Mesenchymal stem cell (in vitro differentiated cells and primary cell): ENCODE data around the gene CCDC40.

Experiments
- DNase-seq: peaks from one replicate; pipeline ENCODE4 v3.0.0-alpha.2; 2013
- H2AFZ ChIP-seq: one replicate; pipeline ENCODE4 v1.6.1; 2013; ENCODE audit warnings: low read depth, mild to moderate bottlenecking, control low read depth, inconsistent platforms, low read length, moderate library complexity
- H2AK5ac ChIP-seq: 2 replicates; pipeline ENCODE4 v1.6.1; 2013; ENCODE audit warnings: low read length, moderate library complexity, mild to moderate bottlenecking, inconsistent platforms; ENCODE audit not compliant: severe bottlenecking
- H2BK120ac ChIP-seq: one replicate; pipeline ENCODE4 v1.6.1; 2013; ENCODE audit warnings: low read depth, mild to moderate bottlenecking, inconsistent platforms, low read length, moderate library complexity
- H2BK12ac ChIP-seq, 2 experiments: one replicate each; pipeline ENCODE4 v1.6.1; 2013; ENCODE audit warnings: inconsistent platforms in 2 of 2, low read length in 2 of 2, mild to moderate bottlenecking in 2 of 2, moderate library complexity in 2 of 2, control low read depth in 1 of 2
- H2BK15ac ChIP-seq: one replicate; pipeline ENCODE4 v1.6.1; 2013; ENCODE audit warnings: mild to moderate bottlenecking, low read depth, inconsistent platforms; ENCODE audit not compliant: poor library complexity, severe bottlenecking
- H2BK5ac ChIP-seq: 2 replicates; pipeline ENCODE4 v1.6.1; 2013; ENCODE audit warnings: low read depth, mild to moderate bottlenecking, low read length, control low read depth, inconsistent platforms; ENCODE audit not compliant: poor library complexity, severe bottlenecking
- H3K14ac ChIP-seq, 2 experiments: one replicate each; pipeline ENCODE4 v1.6.1; 2013; ENCODE audit warnings: inconsistent platforms in 2 of 2, low read length in 2 of 2, control low read depth in 1 of 2, mild to moderate bottlenecking in 1 of 2, moderate library complexity in 1 of 2
- H3K18ac ChIP-seq, 2 experiments: one replicate each; pipeline ENCODE4 v1.6.1; 2013; ENCODE audit warnings: inconsistent platforms in 2 of 2, low read length in 2 of 2, control low read depth in 1 of 2, low read depth in 1 of 2, mild to moderate bottlenecking in 1 of 2
- H3K23ac ChIP-seq, 2 experiments: one replicate each; pipeline ENCODE4 v1.6.1; 2013; ENCODE audit warnings: inconsistent platforms in 2 of 2, low read length in 2 of 2, mild to moderate bottlenecking in 2 of 2, moderate library complexity in 2 of 2, control low read depth in 1 of 2
- H3K27ac ChIP-seq: 2 replicates; pipeline ENCODE4 v1.5.1; 2013; ENCODE audit warnings: mild to moderate bottlenecking, moderate library complexity, low read length, control low read depth, inconsistent platforms; ENCODE audit not compliant: poor library complexity, severe bottlenecking
- H3K27me3 ChIP-seq, 2 experiments: 2 replicates each; pipeline versions ENCODE4 v1.6.1 to v1.7.0; 2013; ENCODE audit warnings: low read length in 2 of 2, mild to moderate bottlenecking in 2 of 2, moderate library complexity in 2 of 2, control low read depth in 1 of 2, inconsistent platforms in 1 of 2; ENCODE audit not compliant: control insufficient read depth in 1 of 2, insufficient read depth in 1 of 2
- H3K36me3 ChIP-seq, 2 experiments: 2 replicates each; pipeline versions ENCODE4 v1.6.1 to v1.7.0; 2013; ENCODE audit warnings: low read length in 2 of 2, control low read depth in 1 of 2, inconsistent platforms in 1 of 2, low read depth in 1 of 2, mild to moderate bottlenecking in 1 of 2; ENCODE audit not compliant: insufficient read depth in 2 of 2, control insufficient read depth in 1 of 2
- H3K4ac ChIP-seq, 2 experiments: one replicate each; pipeline ENCODE4 v1.6.1; 2013; ENCODE audit warnings: inconsistent platforms in 2 of 2, low read length in 2 of 2, mild to moderate bottlenecking in 2 of 2, moderate library complexity in 2 of 2, control low read depth in 1 of 2, low read depth in 1 of 2
- H3K4me1 ChIP-seq: 2 replicates; pipeline ENCODE4 v1.6.1; 2013; ENCODE audit warnings: low read depth, low read length, control low read depth; ENCODE audit not compliant: control insufficient read depth, insufficient read depth
- H3K4me2 ChIP-seq: 2 replicates; pipeline ENCODE4 v1.6.1; 2013; ENCODE audit warnings: low read length, mild to moderate bottlenecking, inconsistent platforms; ENCODE audit not compliant: poor library complexity, severe bottlenecking
- H3K4me3 ChIP-seq, 2 experiments: 2 replicates each; pipeline versions ENCODE4 v1.5.1 to v1.7.0; 2013; ENCODE audit warnings: low read length in 2 of 2, mild to moderate bottlenecking in 2 of 2, control low read depth in 1 of 2, low read depth in 1 of 2; ENCODE audit not compliant: insufficient read depth in 1 of 2
- H3K79me1 ChIP-seq: replicated peaks from 2 replicates; pipeline ENCODE4 v1.6.1; 2013; ENCODE audit warnings: mild to moderate bottlenecking, control low read depth, low read length, inconsistent platforms; ENCODE audit not compliant: poor library complexity, severe bottlenecking
- H3K9ac ChIP-seq: 2 replicates; pipeline ENCODE4 v1.7.0; 2013; ENCODE audit warnings: mild to moderate bottlenecking, low read length, moderate library complexity
- H3K9me3 ChIP-seq: 2 replicates; pipeline ENCODE4 v1.7.0; 2013; ENCODE audit warnings: mild to moderate bottlenecking, low read length; ENCODE audit not compliant: control insufficient read depth
- H4K8ac ChIP-seq: one replicate; pipeline ENCODE4 v1.6.1; 2013; ENCODE audit warnings: inconsistent platforms, mild to moderate bottlenecking, low read length, moderate library complexity
- H4K91ac ChIP-seq: one replicate; pipeline ENCODE4 v1.6.1; 2013; ENCODE audit warnings: mild to moderate bottlenecking, low read length, inconsistent platforms
- WGBS: methylation state at CpG from one replicate; pipeline ENCODE4 v1.1.7; 2013; ENCODE audit warnings: mixed read lengths; 5-methylcytosine and 5-hydroxymethylcytosine counted together

CCDC40 gene

GRCh38 chr17:80011989-80012555 lies 24.4 kb upstream of the CCDC40 start:
- Histone ChIP-seq H3K27ac (no peak overlapping the region), H3K9ac (no peak overlapping the region), H2BK15ac (no peak overlapping the region), H2BK120ac (no peak overlapping the region), H3K18ac (no peak overlapping the region), H4K91ac (no peak overlapping the region), H2AK5ac (no peak overlapping the region), H3K23ac (no peak overlapping the region), H3K36me3 (peaks cover 49 to 57% of the 10 kb centered on the region in 2 experiments), H2BK5ac (no peak overlapping the region), H2BK12ac (no peak overlapping the region), H3K79me1 (peaks cover 38% of the 10 kb centered on the region), H3K14ac (no peak overlapping the region), H3K4ac (no peak overlapping the region), H3K4me3 (no peak overlapping the region), H3K27me3 (no peaks in the 10 kb centered on the region), H3K4me2 (no peak overlapping the region), H4K8ac (no peak overlapping the region), H3K9me3 (no peaks in the 10 kb centered on the region), H2AFZ (no peak overlapping the region), H3K4me1 (peaks cover 10% of the 10 kb centered on the region)
- 93% methylated on average over 8 of the region's 10 CpGs for WGBS
- DNase-seq = no peak

GRCh38 chr17:80012765-80013741 lies 23.4 kb upstream of the CCDC40 start:
- Histone ChIP-seq H3K9me3 (no peaks in the 10 kb centered on the region), H3K79me1 (peaks cover 38% of the 10 kb centered on the region), H2BK120ac (no peak overlapping the region), H3K18ac (no peak overlapping the region), H3K36me3 (peaks cover 42 to 48% of the 10 kb centered on the region in 2 experiments), H2BK15ac (no peak overlapping the region), H3K4me2 (no peak overlapping the region), H3K27me3 (no peaks in the 10 kb centered on the region), H2AFZ (no peak overlapping the region), H3K9ac (no peak overlapping the region), H3K4ac (no peak overlapping the region), H3K4me1 (peaks cover 10% of the 10 kb centered on the region), H2BK12ac (no peak overlapping the region), H3K27ac (no peak overlapping the region), H4K91ac (peak overlapping the region; percentile 67), H3K4me3 (no peak overlapping the region), H4K8ac (no peak overlapping the region), H3K23ac (no peak overlapping the region), H2AK5ac (no peak overlapping the region), H3K14ac (no peak overlapping the region), H2BK5ac (no peak overlapping the region)
- DNase-seq = no peak
- WGBS = 95% methylated on average over 33 of the region's 33 CpGs

- H2AFZ ChIP-seq = no peak overlapping the region
- H3K4ac ChIP-seq = no peak overlapping the region
- H2BK120ac ChIP-seq = no peak overlapping the region
- H3K18ac ChIP-seq = no peak overlapping the region
- H2AK5ac ChIP-seq = no peak overlapping the region
- no peak overlapping the region for H3K9ac ChIP-seq
- H3K14ac ChIP-seq = no peak overlapping the region
- peaks cover 37% of the 10 kb centered on the region for H3K79me1 ChIP-seq
- no peaks in the 10 kb centered on the region for H3K9me3 ChIP-seq
- DNase-seq = no peak
- H3K4me3 ChIP-seq = no peak overlapping the region
- peaks cover 8% of the 10 kb centered on the region for H3K4me1 ChIP-seq
- no peak overlapping the region for H3K4me2 ChIP-seq
- no peaks in the 10 kb centered on the region for H3K27me3 ChIP-seq
- peaks cover 12 to 15% of the 10 kb centered on the region in 2 experiments for H3K36me3 ChIP-seq
- no peak overlapping the region for H4K8ac ChIP-seq
- no peak overlapping the region for H4K91ac ChIP-seq
- H3K27ac ChIP-seq = no peak overlapping the region
- no peak overlapping the region for H2BK12ac ChIP-seq
- no peak overlapping the region for H2BK5ac ChIP-seq
- 98% methylated on average over 17 of the region's 18 CpGs for whole genome bisulfite sequencing
- H2BK15ac ChIP-seq = no peak overlapping the region
- H3K23ac ChIP-seq = no peak overlapping the region
These were observed 19.0 kb upstream of the CCDC40 start for GRCh38 chr17:80017226-80018010.
